HL-60 (cell line): ENCODE data around the gene SLC20A1.
A peak's percentile ranks its signal among the peaks of the same experiment; 100 is the strongest.

Experiments used
- DNase-seq, 2 experiments: peaks; one replicate each; pipeline ENCODE4 v3.0.0-alpha.2; 2010 to 2020; ENCODE audit warnings: low read depth in 1 of 2, low spot score in 1 of 2
- H3K27ac ChIP-seq: fragments of 250-450 bp; sonication (Bioruptor Pico); replicated peaks from 2 replicates; pipeline ENCODE4 v1.5.1; 2020; ENCODE audit warnings: mild to moderate bottlenecking, moderate library complexity
- H3K27me3 ChIP-seq: fragments of 250-450 bp; sonication (Bioruptor Pico); 2 replicates; pipeline ENCODE4 v1.5.1; 2021; ENCODE audit warnings: mild to moderate bottlenecking, moderate library complexity; ENCODE audit not compliant: insufficient read depth, poor library complexity, severe bottlenecking
- H3K4me3 ChIP-seq: replicated peaks from 2 replicates; pipeline ENCODE4 v1.5.1; 2011; ENCODE audit warnings: mild to moderate bottlenecking, control low read depth, low read length; ENCODE audit not compliant: insufficient read depth
- CTCF ChIP-seq: IDR thresholded peaks from one replicate; pipeline ENCODE4 v1.5.1; 2011; ENCODE audit warnings: low read length, control low read depth, inconsistent platforms; ENCODE audit not compliant: insufficient read depth
- GABPA ChIP-seq: IDR thresholded peaks from 2 replicates; pipeline ENCODE4 v1.6.1; 2012; ENCODE audit warnings: low read depth
- POLR2AphosphoS5 ChIP-seq: IDR thresholded peaks from 2 replicates; pipeline ENCODE4 v1.6.1; 2012; ENCODE audit warnings: low read depth
- REST ChIP-seq: IDR thresholded peaks from 2 replicates; pipeline ENCODE4 v1.6.1; 2012; ENCODE audit warnings: low read depth; ENCODE audit not compliant: insufficient replicate concordance
- SPI1 ChIP-seq: IDR thresholded peaks from 2 replicates; pipeline ENCODE4 v1.6.1; 2012; ENCODE audit warnings: low read depth, mild to moderate bottlenecking, borderline replicate concordance

Gene SLC20A1

GRCh38 chr2:112627060-112628040, 18.4 kb upstream of the SLC20A1 start:
- Histone ChIP-seq H3K27ac (peak overlapping the region; percentile 75), H3K27me3 (no peaks in the 10 kb centered on the region), H3K4me3 (no peak overlapping the region)
- no peak for TF ChIP-seq REST
- TF ChIP-seq POLR2AphosphoS5, result peak; percentile 66
- peak; percentile 71 to 86 for DNase-seq

GRCh38 chr2:112629224-112629623, 16.5 kb upstream of the SLC20A1 start:
- DNase-seq, result no peak
- Histone ChIP-seq H3K27ac (no peak overlapping the region), H3K27me3 (no peaks in the 10 kb centered on the region), H3K4me3 (no peak overlapping the region)
- no peak for TF ChIP-seq SPI1
- TF ChIP-seq REST, result no peak
- TF ChIP-seq GABPA, result no peak
- TF ChIP-seq CTCF, result no peak
- no peak for TF ChIP-seq POLR2AphosphoS5

GRCh38 chr2:112629823-112630222, 15.9 kb upstream of the SLC20A1 start:
- no peak for DNase-seq
- Histone ChIP-seq H3K27ac (no peak overlapping the region), H3K4me3 (no peak overlapping the region), H3K27me3 (no peaks in the 10 kb centered on the region)
- TF ChIP-seq SPI1 (no peak), CTCF (no peak), POLR2AphosphoS5 (no peak), REST (no peak), GABPA (no peak)
